Left colon (tissue), 2 donors: ENCODE measurements around the gene RPH3AL. TPM values are rescaled to one million over a fixed set of nuclear protein-coding genes. Genes with fewer than 3 reads are reported as not detected.
"Not testable (repeated sequence)": the region's sequence is repeated elsewhere in the genome, so short reads cannot be mapped to it uniquely, and the experiment has no call there.

ENCODE experiments used
- ATAC-seq: fragments of 200-7000 bp; cut with Tn5 transposase; one replicate; pipeline ENCODE4 v1.9.1; 2020; ENCODE audit warnings: mild to moderate bottlenecking, moderate library complexity
- DNase-seq, 2 donors: peaks; one replicate each; pipeline ENCODE4 v3.0.0-alpha.2; 2020
- intact Hi-C, 2 donors: fragments of 100-400 bp; cut with DNase I in 1 of 2; cut with micrococcal nuclease in 1 of 2; formaldehyde crosslinking; loops; one replicate each; pipeline versions ENCODE4 v1.11.2 to v1.14.0; 2022; cut with DNase I, micrococcal nuclease
- total RNA-seq, 2 donors: library from RNA; stranded (reverse); fragmentation: NEBNext Ultra II Directional; extraction: Animal tissue kit (Norgen Biotek cat#: 25700); gene quantifications; one replicate each; pipeline ENCODE4 v1.2.1, GENCODE V29; 2021
- donor health status: DM: no; HTN: no; CAD: no.
- donor health status: DM: yes; HTN: yes; CAD: no.

The RPH3AL gene
- total RNA-seq, 2 donors from 2014 or later = 32.7 to 42.3 TPM

GRCh38 chr17:227078-227945 is 125.3 kb downstream of the RPH3AL start:
- DNase-seq (peak in 1 of 2 donors; percentile 18), ATAC-seq (no peak)
- intact Hi-C loops = no loop called here

GRCh38 chr17:226108-227077 is 126.2 kb downstream of the RPH3AL start:
- ATAC-seq (no peak), DNase-seq (peak in 1 of 2 donors; percentile 8)
- intact Hi-C loops = no loop called here

GRCh38 chr17:225551-225950 is 127.1 kb downstream of the RPH3AL start:
- peak in 1 of 2 donors; percentile 12 for DNase-seq
- ATAC-seq = no peak
- intact Hi-C loops = no loop called here

- DNase-seq, intact Hi-C loops, ATAC-seq: not testable (repeated sequence)
Measured at GRCh38 chr17:224576-224975, 128.0 kb downstream of the RPH3AL start.

- DNase-seq (peak in 1 of 2 donors; percentile 20), ATAC-seq (no peak)
- intact Hi-C loops = no loop called here
Measured at GRCh38 chr17:223723-224471, 128.7 kb downstream of the RPH3AL start.

- ATAC-seq = no peak
- intact Hi-C loops = no loop called here
- peak in 1 of 2 donors; percentile 13 for DNase-seq
Measured at GRCh38 chr17:222172-222571, 130.4 kb downstream of the RPH3AL start.

GRCh38 chr17:219696-220095 is 132.9 kb downstream of the RPH3AL start:
- ATAC-seq (no peak), DNase-seq (peak in 1 of 2 donors; percentile 12)
- intact Hi-C loops = no loop called here

GRCh38 chr17:218432-219110 is 134.0 kb downstream of the RPH3AL start:
- DNase-seq = peak in 1 of 2 donors; percentile 9
- no peak for ATAC-seq
- intact Hi-C loops = no loop called here

GRCh38 chr17:216625-217024 is 136.0 kb downstream of the RPH3AL start:
- DNase-seq = peak in 1 of 2 donors; percentile 10
- ATAC-seq = no peak

GRCh38 chr17:215563-216478 is 136.8 kb downstream of the RPH3AL start:
- ATAC-seq (peak; percentile 66), DNase-seq (peak; percentile 23 to 63)
- intact Hi-C loops = not testable (repeated sequence)

More at GRCh38 chr17:216625-217024, 136.0 kb downstream of the RPH3AL start:
- intact Hi-C loops = no loop called here

- DNase-seq (peak in 1 of 2 donors; percentile 70), ATAC-seq (peak; percentile 65)
- intact Hi-C loops = no loop called here
Measured at GRCh38 chr17:214881-215331, 137.7 kb downstream of the RPH3AL start.

- intact Hi-C loops = no loop called here
- DNase-seq (peak in 1 of 2 donors; percentile 16), ATAC-seq (no peak)
Measured at GRCh38 chr17:213286-214105, 139.1 kb downstream of the RPH3AL start.

GRCh38 chr17:210402-210801 is 142.2 kb downstream of the RPH3AL start:
- DNase-seq = no peak
- intact Hi-C loops = no loop called here
- ATAC-seq = no peak

- intact Hi-C loops = no loop called here
- peak in 1 of 2 donors; percentile 44 for DNase-seq
- ATAC-seq = peak; percentile 91
Measured at GRCh38 chr17:208429-208828, 144.2 kb downstream of the RPH3AL start.

- peak; percentile 6 for ATAC-seq
- intact Hi-C loops = no loop called here
- no peak for DNase-seq
Measured at GRCh38 chr17:207775-208174, 144.8 kb downstream of the RPH3AL start.

- DNase-seq (no peak), ATAC-seq (no peak)
- intact Hi-C loops = no loop called here
Measured at GRCh38 chr17:206941-207560, 145.6 kb downstream of the RPH3AL start.
